SJSA1 (cell line): Measurements from ENCODE around the gene ZNF593OS. TPM values are rescaled to one million over a fixed set of nuclear protein-coding genes. Genes with fewer than 3 reads are reported as not detected.

ENCODE experiments used
- DNase-seq, 2 experiments: peaks; one replicate each; pipeline ENCODE4 v3.0.0-alpha.2; 2015 to 2020; ENCODE audit warnings: low spot score in 2 of 2, low read depth in 1 of 2
- H3K27ac ChIP-seq: fragments of 250-450 bp; sonication (Bioruptor Pico); 2 replicates; pipeline ENCODE4 v1.5.1; 2020; ENCODE audit warnings: mild to moderate bottlenecking, moderate library complexity
- H3K27me3 ChIP-seq: fragments of 250-450 bp; sonication (Bioruptor Pico); replicated peaks from 2 replicates; pipeline ENCODE4 v1.5.1; 2020; ENCODE audit warnings: mild to moderate bottlenecking, moderate library complexity
- H3K36me3 ChIP-seq: fragments of 250-450 bp; sonication (Bioruptor Pico); 2 replicates; pipeline ENCODE4 v1.5.1; 2020; ENCODE audit warnings: mild to moderate bottlenecking
- H3K4me1 ChIP-seq: fragments of 250-450 bp; sonication (Bioruptor Pico); replicated peaks from 2 replicates; pipeline ENCODE4 v1.6.1; 2021; ENCODE audit warnings: mild to moderate bottlenecking
- H3K4me3 ChIP-seq: fragments of 250-450 bp; sonication (Bioruptor Pico); 2 replicates; pipeline ENCODE4 v1.5.1; 2020; ENCODE audit warnings: mild to moderate bottlenecking
- H3K9me3 ChIP-seq: fragments of 250-450 bp; sonication (Bioruptor Pico); replicated peaks from 2 replicates; pipeline ENCODE4 v1.5.1; 2020; ENCODE audit warnings: mild to moderate bottlenecking
- total RNA-seq: library from RNA; depleted of rRNA; stranded (reverse); fragments of >200 nt; shearing (Covaris generic); gene quantifications from 2 replicates; pipeline ENCODE4 v1.2.3, GENCODE V29; 2014

ZNF593OS gene
- total RNA-seq, 1 experiment from 2014 or later: 0.24 TPM

- no peaks in the 10 kb centered on the region for H3K9me3 ChIP-seq
- peak overlapping the region; percentile 82 for H3K4me3 ChIP-seq
- H3K27me3 ChIP-seq: no peaks in the 10 kb centered on the region
- peaks cover 19% of the 10 kb centered on the region for H3K36me3 ChIP-seq
- DNase-seq: no peak
- peaks cover 20% of the 10 kb centered on the region for H3K4me1 ChIP-seq
- no peak overlapping the region for H3K27ac ChIP-seq
Observed at GRCh38 chr1:26170472-26170821, 1.2 kb downstream of the ZNF593OS start.

- peaks cover 24% of the 10 kb centered on the region for H3K4me1 ChIP-seq
- H3K27ac ChIP-seq: peak within 1 kb of the TSS; percentile 79
- H3K4me3 ChIP-seq: peak within 1 kb of the TSS; percentile 82
- peak; percentile 81 to 93 for DNase-seq
- H3K27me3 ChIP-seq: no peaks in the 10 kb centered on the region
- H3K9me3 ChIP-seq: no peaks in the 10 kb centered on the region
- peaks cover 19% of the 10 kb centered on the region for H3K36me3 ChIP-seq
Observed at GRCh38 chr1:26169669-26170471, 1.8 kb downstream of the ZNF593OS start, which contains the start of gene ZNF593. Gene ZNF593, plus strand, starts transcription at chr1:26169908. Its CDS starts 76 bp downstream, at chr1:26169984.

GRCh38 chr1:26169198-26169554, 2.5 kb downstream of the ZNF593OS start:
- H3K27ac ChIP-seq: no peak overlapping the region
- peak overlapping the region; percentile 82 for H3K4me3 ChIP-seq

GRCh38 chr1:26168410-26169197, 3.0 kb downstream of the ZNF593OS start, which contains the start of gene C1orf232:
Gene C1orf232, minus strand, starts transcription at chr1:26168963. Its CDS starts 464 bp downstream, at chr1:26168499.
- Histone ChIP-seq H3K4me1 (peaks cover 35% of the 10 kb centered on the region), H3K27me3 (peaks cover 6% of the 10 kb centered on the region), H3K9me3 (0 out of 2 replicates have a peak, but pooled peaks cover 2% of the 10 kb centered on the region), H3K4me3 (peak within 1 kb of the TSS; percentile 82), H3K27ac (peak within 1 kb of the TSS; percentile 79), H3K36me3 (peaks cover 19% of the 10 kb centered on the region)
- DNase-seq: no peak

More at GRCh38 chr1:26169198-26169554, 2.5 kb downstream of the ZNF593OS start:
- H3K36me3 ChIP-seq: peaks cover 19% of the 10 kb centered on the region
- peaks cover 29% of the 10 kb centered on the region for H3K4me1 ChIP-seq
- H3K27me3 ChIP-seq: peaks cover under 1% of the 10 kb centered on the region; the same call in 1 of the 2 replicates
- DNase-seq: no peak
- H3K9me3 ChIP-seq: no peaks in the 10 kb centered on the region

GRCh38 chr1:26166719-26167281, 4.8 kb downstream of the ZNF593OS start:
- Histone ChIP-seq H3K4me1 (peaks cover 41% of the 10 kb centered on the region), H3K36me3 (peaks cover 19% of the 10 kb centered on the region), H3K4me3 (no peak overlapping the region), H3K27ac (no peak overlapping the region), H3K9me3 (peaks cover 2% of the 10 kb centered on the region; the same call in 1 of the 2 replicates), H3K27me3 (peaks cover 14% of the 10 kb centered on the region)
- DNase-seq: no peak

GRCh38 chr1:26164861-26165842, 6.5 kb downstream of the ZNF593OS start:
- H3K27me3 ChIP-seq: peaks cover 19% of the 10 kb centered on the region
- H3K4me1 ChIP-seq: peaks cover 36% of the 10 kb centered on the region
- H3K27ac ChIP-seq: no peak overlapping the region
- H3K4me3 ChIP-seq: no peak overlapping the region
- H3K36me3 ChIP-seq: peaks cover 4% of the 10 kb centered on the region; the same call in 1 of the 2 replicates
- peak in 1 of 2 experiments; percentile 14 for DNase-seq
- peaks cover 2% of the 10 kb centered on the region; the same call in 1 of the 2 replicates for H3K9me3 ChIP-seq

- peak overlapping the region; percentile 24 for H3K4me3 ChIP-seq
- H3K9me3 ChIP-seq: peaks cover 2% of the 10 kb centered on the region; the same call in 1 of the 2 replicates
- no peaks in the 10 kb centered on the region for H3K36me3 ChIP-seq
- DNase-seq: peak in 1 of 2 experiments; percentile 33
- H3K27me3 ChIP-seq: peaks cover 19% of the 10 kb centered on the region
- H3K4me1 ChIP-seq: peaks cover 30% of the 10 kb centered on the region
- no peak overlapping the region for H3K27ac ChIP-seq
Observed at GRCh38 chr1:26164036-26164860, 7.4 kb downstream of the ZNF593OS start.

- peaks cover 2% of the 10 kb centered on the region; the same call in 1 of the 2 replicates for H3K9me3 ChIP-seq
- H3K4me3 ChIP-seq: no peak overlapping the region
- DNase-seq: no peak
Observed at GRCh38 chr1:26163684-26164035, 8.0 kb downstream of the ZNF593OS start.

GRCh38 chr1:26162220-26162709, 9.4 kb downstream of the ZNF593OS start:
- peak in 1 of 2 experiments; percentile 42 for DNase-seq
- H3K27ac ChIP-seq: no peak overlapping the region
- peaks cover 30% of the 10 kb centered on the region for H3K4me1 ChIP-seq
- H3K9me3 ChIP-seq: peaks cover 2% of the 10 kb centered on the region; the same call in 1 of the 2 replicates
- peaks cover 19% of the 10 kb centered on the region for H3K27me3 ChIP-seq
- no peaks in the 10 kb centered on the region for H3K36me3 ChIP-seq
- H3K4me3 ChIP-seq: peak overlapping the region; percentile 35

More at GRCh38 chr1:26163684-26164035, 8.0 kb downstream of the ZNF593OS start:
- Histone ChIP-seq H3K36me3 (no peaks in the 10 kb centered on the region), H3K4me1 (peaks cover 30% of the 10 kb centered on the region), H3K27ac (no peak overlapping the region), H3K27me3 (peaks cover 19% of the 10 kb centered on the region)

- H3K27ac ChIP-seq: no peak overlapping the region
- H3K4me1 ChIP-seq: peaks cover 34% of the 10 kb centered on the region
- peak overlapping the region; percentile 35 for H3K4me3 ChIP-seq
- peak; percentile 57 to 58 for DNase-seq
- H3K36me3 ChIP-seq: no peaks in the 10 kb centered on the region
- peaks cover 2% of the 10 kb centered on the region; the same call in 1 of the 2 replicates for H3K9me3 ChIP-seq
- H3K27me3 ChIP-seq: peaks cover 19% of the 10 kb centered on the region
Observed at GRCh38 chr1:26161415-26162219, 10.0 kb downstream of the ZNF593OS start.
